Adrenal gland (tissue), 5 donors: ENCODE data around the gene MAPK12.
"Not testable (repeated sequence)": the region's sequence is repeated elsewhere in the genome, so short reads cannot be mapped to it uniquely, and the experiment has no call there.

ENCODE experiments used
- CTCF ChIP-seq, 6 experiments: fragments of 450-650 bp in 4 of 6; fragments of 200-600 bp in 2 of 6; sonication (generic) in 1 of 6; IDR thresholded peaks; 1 replicate in 5 of 6; 2 replicates in 1 of 6; pipeline versions ENCODE4 v1.5.1 to v1.8.0; 2016 to 2021; ENCODE audit warnings: antibody characterized with exemption in 6 of 6, mild to moderate bottlenecking in 2 of 6, moderate library complexity in 1 of 6
- POLR2A ChIP-seq, 2 donors: fragments of 450-650 bp; IDR thresholded peaks; one replicate each; pipeline ENCODE4 v1.6.1; 2017; ENCODE audit warnings: antibody characterized with exemption in 2 of 2, mild to moderate bottlenecking in 2 of 2, moderate library complexity in 1 of 2
- donor health status: DM: no; HTN: no; CAD: no.

- not testable (repeated sequence) for TF ChIP-seq CTCF, POLR2A (IDR thresholded peaks at IDR 0.05)
Measured at GRCh38 chr22:50204998-50205397, 56.5 kb downstream of the MAPK12 start.
